Measurements from ENCODE around the gene UQCR11.
A peak's percentile ranks its signal among the peaks of the same experiment; 100 is the strongest.

Gene UQCR11

DNA sequence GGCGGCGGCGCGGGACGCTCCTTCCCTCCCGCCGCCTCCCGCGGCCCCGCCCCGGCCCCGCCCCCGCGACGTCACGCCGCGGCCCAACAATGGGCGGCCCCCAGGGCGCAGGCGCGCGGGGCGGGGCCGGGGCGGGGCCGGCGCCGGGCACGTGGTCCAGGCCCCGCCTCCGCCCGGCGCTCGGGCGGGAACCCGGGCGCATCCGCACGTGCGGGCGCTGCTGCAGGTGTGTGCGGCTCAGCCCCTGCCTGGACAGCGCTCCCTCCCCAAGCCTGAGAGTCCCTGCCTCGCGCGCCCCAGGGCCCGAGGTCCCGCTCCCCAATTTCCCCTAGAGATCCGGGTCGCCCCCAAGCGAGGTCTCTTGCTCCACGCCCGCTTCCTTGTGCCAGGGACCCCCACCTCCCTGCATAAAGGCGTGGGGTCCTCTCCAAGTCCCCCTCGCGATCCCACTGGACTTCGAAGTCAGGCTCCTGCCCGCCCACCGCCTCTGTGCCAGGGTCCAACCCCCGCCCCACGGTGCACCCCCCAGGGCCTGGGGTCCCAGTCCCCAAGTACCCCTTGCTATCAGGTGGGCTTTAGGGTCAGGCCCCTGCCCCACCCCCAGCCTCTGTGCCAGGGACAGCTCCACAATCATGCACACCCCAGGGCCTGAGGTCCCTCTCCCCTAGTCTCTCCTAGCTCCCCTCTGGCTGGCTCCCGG lies 36.8 kb downstream of the UQCR11 start, which contains the start of gene MEX3D:
TSS of gene MEX3D (minus strand) at position 6 of the 700 bp plus-strand sequence. CDS start 267 bp downstream, outside the sequence.
- DNase-seq (ENCODE audit: low read depth in 2 of 2) = peak; percentile 50 to 76

DNA sequence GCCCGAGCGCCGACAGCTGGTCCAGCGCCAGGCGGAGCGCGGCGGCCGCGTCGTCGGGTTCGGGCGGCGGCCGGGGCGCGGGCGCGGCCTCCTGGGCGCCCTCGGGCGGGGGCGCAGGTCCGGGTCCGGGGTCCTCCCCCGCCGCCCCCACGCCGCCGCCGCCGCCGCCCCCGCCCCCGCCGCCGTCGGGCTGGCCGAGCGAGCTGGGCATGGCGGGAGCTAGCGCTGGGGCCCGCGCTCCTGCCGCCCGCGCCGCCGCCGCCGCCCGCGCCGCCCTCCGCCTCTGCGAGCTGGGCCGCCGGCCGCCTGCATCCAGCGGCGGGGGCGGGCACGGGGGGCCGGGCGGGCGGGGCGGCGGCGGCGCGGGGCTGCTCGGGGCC lies 37.4 kb downstream of the UQCR11 start:
- DNase-seq (ENCODE audit: low read depth in 2 of 2) = no peak

DNA sequence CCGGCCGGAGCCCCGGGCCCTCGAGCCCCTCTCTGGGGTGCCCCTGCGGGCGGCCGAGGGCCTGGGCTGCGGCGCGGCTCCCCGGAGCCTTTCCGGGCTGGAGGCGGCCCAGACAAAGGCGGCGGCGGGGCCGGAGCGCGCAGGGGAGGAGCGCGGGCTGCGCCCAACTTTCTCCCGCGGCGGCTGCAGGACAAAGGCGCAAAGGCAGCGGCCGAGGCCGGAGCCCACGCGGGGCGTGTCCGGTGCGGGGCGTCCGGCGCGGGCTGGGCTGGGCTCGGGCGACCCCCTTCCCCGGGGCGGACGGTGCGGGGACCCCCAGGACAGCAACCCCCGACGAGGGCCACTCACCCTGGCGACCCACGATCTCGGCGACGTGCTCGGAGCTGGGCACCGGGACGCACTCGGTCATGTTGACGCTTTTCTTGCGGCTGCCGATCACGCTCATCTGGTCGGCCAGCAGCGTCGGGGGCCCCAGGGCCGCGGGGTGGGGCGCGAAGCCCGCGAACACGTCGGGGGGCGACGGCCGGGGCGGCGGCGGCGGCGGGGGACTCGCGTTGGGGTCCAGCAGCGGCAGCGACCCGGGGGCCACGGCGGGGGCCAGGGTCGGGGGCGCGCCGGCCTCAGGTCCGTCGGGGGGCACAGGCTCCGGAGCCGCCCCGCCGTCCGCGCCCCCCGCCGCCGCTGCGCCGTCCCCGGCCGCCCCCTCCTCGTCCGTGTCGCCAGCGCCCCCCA lies 38.0 kb downstream of the UQCR11 start:
- no peak for DNase-seq (ENCODE audit: low read depth in 2 of 2)

DNA sequence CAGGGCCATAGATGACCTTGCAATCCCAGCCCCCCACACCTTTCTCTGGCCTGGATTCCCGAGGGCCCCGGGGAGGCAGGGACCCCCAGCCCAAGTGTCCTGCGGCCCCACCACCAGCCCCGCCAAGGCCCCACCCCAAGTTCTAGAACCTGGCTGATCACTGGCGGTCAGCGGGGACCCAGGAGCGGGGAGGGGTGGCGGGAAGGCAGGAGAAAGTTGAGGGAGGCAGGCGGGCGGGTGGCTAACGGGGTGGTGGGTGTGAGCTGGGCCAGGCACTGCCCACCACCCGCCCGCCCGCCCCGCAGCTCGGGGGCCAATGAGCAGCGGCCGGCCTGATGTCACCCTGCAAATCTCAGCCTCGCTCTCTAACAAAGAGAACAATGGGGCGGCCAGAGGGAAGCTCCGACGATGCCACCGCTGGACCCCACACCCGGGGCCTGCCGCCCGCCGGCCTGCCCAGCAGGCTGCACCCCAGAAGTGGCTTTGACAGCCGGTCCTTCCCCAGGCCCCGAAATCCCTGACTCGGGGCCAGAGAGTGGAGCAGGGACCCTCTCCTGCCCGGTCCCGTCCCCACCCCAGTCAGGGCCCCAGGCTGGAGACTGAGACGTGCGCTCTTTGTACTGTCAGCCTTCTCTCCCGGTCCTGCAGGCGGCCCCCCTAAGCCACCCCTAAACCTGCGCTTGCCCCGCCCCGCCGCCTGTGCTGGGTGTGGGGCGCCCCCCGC lies 38.7 kb downstream of the UQCR11 start:
- DNase-seq (ENCODE audit: low read depth in 2 of 2) = no peak

DNA sequence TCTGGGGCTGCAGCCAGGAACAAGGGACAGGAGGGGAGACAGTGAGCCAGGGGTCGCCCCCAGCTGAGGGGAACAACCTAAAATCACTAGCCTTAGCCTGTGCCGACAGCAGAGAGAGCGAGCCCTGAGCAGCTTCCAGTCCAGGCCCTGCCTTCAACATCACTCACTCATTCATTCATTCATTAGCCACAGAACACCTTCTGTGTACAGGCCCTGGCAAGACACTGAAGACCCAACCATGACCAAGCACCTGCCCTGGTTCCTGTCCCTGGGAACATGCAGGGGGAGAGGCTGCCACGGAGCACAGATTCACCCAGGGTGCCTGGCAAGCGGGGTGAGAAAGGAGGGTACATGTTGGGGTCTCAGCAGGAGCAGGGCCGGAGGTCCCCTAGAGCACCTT lies 42.0 kb downstream of the UQCR11 start:
- DNase-seq (ENCODE audit: low read depth in 2 of 2) = no peak

DNA sequence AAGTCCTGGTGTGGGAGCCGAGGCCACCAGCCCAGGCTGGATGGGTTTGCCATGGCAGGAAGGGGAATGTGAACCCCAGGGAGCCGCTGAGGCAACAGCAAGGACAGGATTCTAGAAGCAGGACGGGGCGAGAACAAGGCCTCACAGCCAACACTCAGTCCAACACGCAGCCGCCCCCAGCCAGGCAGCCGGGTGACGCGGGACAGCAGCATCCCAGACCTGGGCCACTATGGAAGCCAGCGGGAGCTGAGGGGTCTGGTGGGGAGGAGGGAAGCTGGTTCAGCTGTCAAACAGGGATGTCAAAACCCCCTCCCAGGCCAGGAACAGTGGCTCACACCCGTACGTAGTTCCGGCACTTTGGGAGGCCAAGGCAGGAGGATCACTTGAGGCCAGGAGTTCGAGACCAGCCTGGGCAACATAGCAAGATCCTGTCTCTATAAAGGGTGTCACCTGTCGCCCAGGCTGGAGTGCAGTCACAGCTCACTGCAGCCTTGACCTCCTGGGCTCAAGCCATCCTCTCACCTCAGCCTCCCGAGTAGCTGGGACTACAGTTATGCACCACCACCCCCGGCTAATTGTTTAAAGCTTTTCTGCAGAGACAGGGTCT lies 43.9 kb downstream of the UQCR11 start:
- DNase-seq (ENCODE audit: low read depth in 2 of 2) = no peak

DNA sequence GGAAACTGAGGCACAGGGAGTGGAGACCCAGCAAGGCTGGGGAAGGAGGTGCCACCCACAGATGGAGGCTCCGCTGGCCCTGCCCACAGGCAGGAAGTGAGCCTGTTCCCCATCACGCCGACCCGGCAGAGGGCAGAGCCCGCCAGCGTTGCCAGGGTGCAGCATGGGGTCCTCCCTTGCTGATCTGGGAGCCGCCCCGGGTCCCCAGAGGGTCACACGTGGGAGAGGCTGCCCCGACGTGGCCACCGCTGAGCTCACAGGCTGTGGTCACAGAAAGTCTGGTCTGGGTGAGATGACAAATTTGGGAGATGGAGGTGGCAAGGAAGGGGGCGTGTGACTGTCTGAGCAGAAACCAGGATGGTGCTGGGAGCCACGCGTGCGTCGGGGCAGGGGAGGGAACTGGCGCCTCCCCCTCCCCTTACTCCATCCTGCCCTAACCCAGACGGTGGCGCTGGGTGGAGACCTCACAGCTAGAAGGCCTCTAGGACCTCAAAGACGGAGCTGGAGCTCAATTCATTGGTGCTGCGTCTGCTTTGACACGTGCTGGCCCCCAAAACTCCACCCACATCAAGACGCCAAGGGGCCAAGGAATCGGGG lies 44.9 kb downstream of the UQCR11 start:
- no peak for DNase-seq (ENCODE audit: low read depth in 2 of 2)

DNA sequence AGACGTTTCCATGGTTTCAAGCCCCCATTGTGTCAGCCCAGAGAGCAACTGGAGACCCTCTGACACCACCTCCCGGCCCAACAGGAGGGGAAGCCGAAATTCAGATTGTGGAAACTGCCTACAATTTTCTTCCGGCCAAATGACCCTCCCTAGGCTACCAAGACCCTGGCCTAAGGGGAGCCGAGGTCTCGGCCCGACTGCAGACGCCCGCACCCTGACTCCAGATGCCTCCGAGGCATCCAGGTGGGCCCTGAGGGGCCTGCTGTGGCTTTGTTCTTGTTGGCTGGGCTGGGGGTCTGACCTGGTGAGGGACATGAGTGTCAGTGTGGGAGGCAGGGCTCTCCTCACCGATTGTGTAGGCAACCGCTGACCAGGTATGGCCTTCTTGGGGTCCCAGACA lies 46.7 kb downstream of the UQCR11 start:
- no peak for DNase-seq (ENCODE audit: low read depth in 2 of 2)

DNA sequence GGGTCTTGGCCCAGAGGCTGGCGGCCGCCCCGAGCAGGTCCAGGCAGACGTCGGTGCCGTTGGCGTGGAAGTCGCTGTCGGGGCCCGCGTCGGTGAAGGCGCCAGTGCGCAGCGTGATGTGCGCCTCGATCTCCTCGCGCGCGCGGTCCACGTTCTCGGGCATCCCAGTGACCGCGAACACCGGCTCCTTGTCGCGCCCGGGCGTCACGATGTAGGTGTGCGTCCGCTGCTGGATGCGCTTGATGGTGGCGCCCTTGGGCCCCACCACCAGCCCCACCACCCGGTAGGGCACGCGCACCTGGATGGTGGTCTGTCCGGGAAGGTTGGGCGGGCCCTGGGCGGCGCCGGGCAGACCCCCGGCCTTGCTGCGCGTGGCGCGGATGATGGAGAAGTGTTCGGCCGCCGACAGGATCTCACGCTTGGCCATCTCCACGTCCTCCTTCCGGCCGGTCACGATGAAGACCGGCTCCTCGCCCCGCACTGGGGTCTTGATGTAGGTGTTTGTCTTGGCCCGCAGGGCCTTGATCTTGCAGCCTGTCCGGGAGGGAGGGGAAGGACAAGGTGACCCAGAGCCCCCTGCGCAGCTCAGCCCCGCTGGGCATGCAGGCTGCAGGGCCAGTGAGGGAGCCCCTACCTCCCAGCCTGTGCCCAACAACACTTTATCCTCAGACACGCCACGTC lies 48.7 kb downstream of the UQCR11 start:
- no peak for DNase-seq (ENCODE audit: low read depth in 2 of 2)

DNA sequence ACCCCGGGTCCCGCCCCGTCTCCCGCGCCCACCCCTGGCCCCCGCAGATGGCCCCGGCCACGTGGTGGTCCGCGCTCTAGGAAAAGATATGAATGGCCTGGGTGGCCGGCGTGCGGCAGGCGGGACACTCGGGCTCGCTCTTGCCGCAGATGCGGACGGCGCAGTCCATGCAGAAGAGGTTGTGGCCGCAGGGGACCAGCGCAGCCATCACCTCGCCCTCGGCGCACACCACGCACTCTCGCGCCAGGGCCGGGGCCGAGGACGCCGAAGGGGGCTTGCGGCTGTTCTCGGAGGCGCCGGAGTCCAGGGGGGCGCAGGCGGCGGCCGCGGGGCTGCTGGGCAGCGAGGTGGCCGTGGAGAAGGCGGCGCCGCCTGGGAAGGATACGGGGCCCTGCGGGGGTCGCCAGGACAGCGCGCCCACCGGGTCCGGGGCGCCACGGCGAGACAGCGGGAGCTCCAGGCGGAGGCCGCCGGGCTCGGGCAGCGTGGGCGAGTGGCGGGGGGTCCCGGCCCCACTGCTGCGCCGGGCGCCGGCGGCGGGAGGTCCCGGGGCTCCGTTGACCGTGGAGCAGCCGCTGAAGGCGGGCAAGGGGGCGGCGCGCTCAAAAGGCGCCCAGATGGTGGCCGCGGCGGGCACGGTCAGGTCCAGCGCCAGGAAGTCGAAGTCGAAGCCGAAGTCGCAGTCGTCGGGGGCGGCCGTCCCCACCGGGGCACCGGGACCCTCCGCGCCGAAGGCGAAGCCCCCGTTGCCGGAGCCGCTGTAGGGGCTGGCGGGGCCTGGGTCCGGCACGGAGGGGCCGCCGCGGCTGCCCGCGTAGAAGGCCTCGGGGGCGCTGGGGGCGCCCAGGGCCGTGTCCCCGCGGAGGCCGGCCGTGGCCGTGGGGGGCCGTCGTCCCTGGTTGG lies 49.5 kb downstream of the UQCR11 start:
- no peak for DNase-seq (ENCODE audit: low read depth in 2 of 2)

DNA sequence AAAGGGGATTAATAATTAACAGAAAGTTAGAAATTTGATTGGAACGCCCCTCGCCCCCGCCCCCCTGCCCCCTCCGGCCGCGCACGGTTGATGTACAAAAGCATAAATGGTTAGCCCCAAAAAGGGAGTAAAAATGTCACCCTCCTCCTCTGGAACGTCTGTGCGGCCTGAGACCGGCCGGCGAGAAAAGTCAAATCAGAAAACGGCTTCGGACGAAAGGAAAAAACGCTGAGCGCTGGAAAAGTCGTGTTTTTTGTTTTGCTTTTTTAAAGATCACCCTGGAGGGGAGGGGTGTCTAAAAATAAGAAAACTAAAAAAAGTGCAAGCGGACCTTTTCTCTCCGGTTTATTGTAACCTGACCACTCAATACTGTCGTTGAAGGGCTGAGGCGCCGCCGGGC lies 50.3 kb downstream of the UQCR11 start:
- DNase-seq (ENCODE audit: low read depth in 2 of 2) = no peak

DNA sequence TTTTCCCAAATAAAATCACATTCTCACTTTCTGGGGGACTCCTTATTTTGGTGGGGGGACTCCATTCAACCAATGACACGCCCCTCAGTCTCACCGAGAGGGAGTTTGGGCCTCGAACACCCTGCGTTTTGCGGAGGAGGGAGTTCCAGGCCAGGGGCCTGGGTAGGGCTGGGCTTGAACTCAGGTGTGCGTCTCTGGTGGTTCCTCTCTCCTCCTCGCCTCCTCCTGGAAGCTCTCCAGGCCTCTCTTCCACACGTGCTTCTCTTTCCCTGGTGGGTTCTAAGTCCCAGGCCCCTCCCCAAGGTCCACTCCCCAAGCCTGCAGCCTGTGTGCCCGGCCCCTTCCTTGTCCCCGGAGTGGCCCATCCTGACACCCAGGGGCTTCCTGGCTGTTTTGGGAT lies 51.8 kb downstream of the UQCR11 start:
- no peak for DNase-seq (ENCODE audit: low read depth in 2 of 2)

DNA sequence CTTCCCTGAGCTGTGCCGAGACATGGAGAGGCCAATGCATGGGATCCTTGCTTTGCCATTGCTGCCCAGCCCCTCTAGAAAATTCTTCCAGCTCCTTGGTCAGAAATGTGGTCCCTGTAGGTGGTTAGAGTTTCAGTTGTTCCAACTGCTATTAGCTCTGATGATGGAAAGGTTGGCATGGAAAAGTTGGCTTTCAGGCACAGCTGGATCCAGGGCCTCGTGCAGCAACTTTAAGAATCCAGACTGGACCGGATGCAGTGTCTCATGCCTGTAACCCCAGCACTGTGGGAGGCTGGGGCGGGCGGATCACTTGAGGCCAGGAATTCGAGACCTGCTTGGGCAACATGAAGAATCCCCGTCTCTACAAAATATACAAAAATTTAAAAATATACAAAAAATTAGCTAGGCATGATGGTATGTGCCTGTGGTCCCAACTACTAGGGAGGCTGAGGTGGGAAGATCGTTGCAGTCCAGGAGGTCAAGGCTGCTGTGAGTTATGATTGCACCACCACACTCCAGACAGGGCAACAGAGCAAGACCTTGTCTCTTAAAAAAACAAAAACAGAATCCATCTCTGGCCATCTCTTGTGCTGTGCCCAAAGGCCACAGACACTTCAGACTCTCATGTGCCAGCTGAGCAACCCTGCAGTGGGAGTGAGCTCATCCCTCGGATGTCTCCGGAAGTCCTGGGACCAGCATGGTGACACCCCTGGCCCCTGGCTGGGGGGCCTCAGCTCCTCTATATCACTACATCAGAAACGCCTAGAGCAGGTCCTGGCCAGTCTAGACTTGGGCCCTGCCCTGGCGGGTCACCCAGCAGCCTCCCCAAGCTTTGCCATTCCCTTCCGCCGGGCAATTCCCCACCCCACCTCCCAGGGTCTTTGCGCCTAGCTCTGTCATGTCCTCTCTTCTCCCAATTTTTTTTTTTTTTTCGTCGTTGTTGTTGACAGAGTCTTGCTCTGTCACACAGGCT lies 53.9 kb downstream of the UQCR11 start:
- no peak for DNase-seq (ENCODE audit: low read depth in 2 of 2)

DNA sequence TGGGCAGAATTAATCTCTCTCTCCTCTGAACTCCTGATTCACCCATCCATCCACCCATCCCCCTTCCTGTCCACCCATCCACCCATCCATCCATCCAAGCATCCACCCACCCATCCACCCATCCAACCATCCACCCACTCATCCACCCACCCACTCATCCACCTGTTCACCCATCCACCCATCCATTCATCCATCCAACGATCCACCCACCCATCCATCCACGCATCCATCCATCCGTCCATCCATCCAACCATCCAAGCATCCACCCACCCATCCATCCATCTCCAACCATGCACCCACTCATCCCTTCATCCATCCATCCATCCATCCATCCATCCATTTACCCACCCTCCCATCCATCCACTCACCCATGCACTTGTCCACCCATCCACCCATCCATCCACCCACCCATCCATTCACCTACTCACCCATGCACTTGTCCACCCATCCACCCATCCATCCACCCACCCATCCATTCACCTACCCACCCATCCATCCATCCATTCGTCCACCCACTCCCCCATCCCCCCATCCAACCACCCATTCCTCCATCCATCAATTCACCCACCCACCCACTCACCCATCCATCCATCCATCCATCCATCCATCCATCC lies 55.8 kb downstream of the UQCR11 start:
- DNase-seq (ENCODE audit: low read depth in 2 of 2) = no peak
